Measurements from ENCODE around the gene ZSWIM3.
"Not testable (repeated sequence)": the region's sequence is repeated elsewhere in the genome, so short reads cannot be mapped to it uniquely, and the experiment has no call there.

The ZSWIM3 gene

DNA sequence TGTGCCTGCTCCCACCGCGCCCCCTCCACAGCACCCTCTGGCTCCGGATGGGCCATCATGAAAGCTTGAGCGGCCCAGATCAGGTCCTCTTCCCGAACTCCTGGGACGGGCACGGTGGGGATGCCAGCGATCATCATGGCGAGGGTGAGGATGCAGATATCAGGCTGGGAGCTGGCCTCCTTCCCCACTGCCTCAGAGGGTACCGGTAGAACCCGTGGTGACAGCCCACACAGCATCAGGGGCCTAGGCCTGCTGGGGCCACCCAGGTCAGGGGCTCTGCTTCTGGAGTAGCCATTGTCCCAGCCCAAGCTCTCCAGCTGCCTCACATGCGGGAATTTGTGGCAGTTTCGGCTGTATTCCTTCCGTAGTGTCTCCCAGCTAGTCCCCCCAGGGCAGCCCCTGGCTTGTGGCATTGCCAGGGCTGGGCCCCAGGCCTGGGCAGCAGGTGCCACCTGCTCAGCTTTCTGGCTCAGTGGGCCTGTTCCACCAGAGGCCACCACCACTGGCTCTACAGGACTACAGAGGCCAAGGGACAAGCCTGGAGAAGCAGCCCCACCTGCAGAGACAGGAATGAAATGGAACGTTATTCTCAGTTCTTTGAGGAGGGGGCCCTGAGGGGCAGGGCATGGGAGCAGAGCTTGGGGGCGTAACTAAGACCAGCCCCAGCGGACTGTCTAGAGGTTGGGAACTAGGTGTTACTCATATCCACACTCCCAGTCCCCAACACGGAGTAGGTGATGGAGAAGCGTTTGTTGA is 29.4 kb downstream of the ZSWIM3 start:
- DNase-seq (ENCODE audit: low read depth): no peak
- H3K4me3 ChIP-seq (ENCODE audit: low read depth, low read length): no peak overlapping the region

DNA sequence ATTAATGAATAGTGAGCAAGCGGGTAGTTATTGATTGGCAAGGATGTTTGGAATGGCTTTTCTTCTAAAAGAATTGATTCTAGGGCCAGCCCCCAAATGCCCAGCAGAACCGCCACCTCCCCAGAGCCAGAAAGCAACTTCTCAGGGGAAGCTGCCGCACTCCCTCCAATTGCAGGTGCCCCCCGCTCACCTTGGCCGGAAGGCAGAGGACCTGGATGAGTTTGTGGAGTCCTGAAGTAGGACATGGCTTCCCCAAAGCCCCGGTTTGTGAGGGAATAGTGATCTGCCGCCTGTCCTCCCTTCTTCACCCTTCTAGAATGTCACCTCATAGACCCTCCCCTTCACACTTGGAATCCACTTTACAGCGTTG is 29.9 kb downstream of the ZSWIM3 start, which contains the start of gene SPATA25:
TSS of gene SPATA25 (minus strand) at position 277 of the 370 bp plus-strand sequence. CDS start at position 245, 32 bp downstream.
- no peak within 1 kb of the TSS for H3K4me3 ChIP-seq (ENCODE audit: low read depth, low read length)
- no peak for DNase-seq (ENCODE audit: low read depth)

DNA sequence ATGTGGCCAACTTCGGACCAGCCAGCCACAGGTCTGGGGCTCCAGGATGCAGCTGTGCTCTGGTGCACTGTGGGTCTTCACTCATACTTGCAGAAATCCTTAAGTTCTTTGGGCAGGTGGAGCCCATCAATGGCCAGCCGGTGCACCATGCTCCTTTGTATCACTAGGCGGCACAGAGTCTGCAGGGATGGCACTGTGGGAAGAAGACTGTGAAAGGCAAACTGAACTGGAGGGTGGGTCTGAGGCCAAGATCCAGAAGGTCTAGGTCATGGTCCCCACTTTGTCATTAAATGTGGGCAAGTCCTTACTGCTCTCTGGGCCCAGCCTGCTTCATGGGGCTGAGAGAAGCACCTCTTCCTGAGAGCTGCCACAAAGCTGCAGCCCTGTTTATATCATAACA is 31.3 kb downstream of the ZSWIM3 start:
- H3K4me3 ChIP-seq (ENCODE audit: low read depth, low read length): no peak overlapping the region
- DNase-seq (ENCODE audit: low read depth): no peak

GRCh38 chr20:45890077-45890984 is 32.9 kb downstream of the ZSWIM3 start:
- peak overlapping the region; percentile 75 for H3K4me3 ChIP-seq (ENCODE audit: low read depth, low read length)
- peak; percentile 39 for DNase-seq (ENCODE audit: low read depth)

GRCh38 chr20:45890985-45891983 is 33.9 kb downstream of the ZSWIM3 start, which contains the start of the genes CTSA and NEURL2:
TSS of gene CTSA (plus strand) at chr20:45891335. CDS start at chr20:45891569, 234 bp downstream.
TSS of gene NEURL2 (minus strand) at chr20:45891208. CDS start at chr20:45890991, 217 bp downstream.
- peak within 1 kb of the TSS; percentile 75 for H3K4me3 ChIP-seq (ENCODE audit: low read depth, low read length)
- peak; percentile 83 for DNase-seq (ENCODE audit: low read depth)

- DNase-seq (ENCODE audit: low read depth): no peak
- H3K4me3 ChIP-seq (ENCODE audit: low read depth, low read length): peak overlapping the region; percentile 75
These were observed 34.8 kb downstream of the ZSWIM3 start for GRCh38 chr20:45892049-45892825.

GRCh38 chr20:45892828-45893500 is 35.5 kb downstream of the ZSWIM3 start:
- no peak overlapping the region for H3K4me3 ChIP-seq (ENCODE audit: low read depth, low read length)
- no peak for DNase-seq (ENCODE audit: low read depth)

- DNase-seq (ENCODE audit: low read depth): no peak
- H3K4me3 ChIP-seq (ENCODE audit: low read depth, low read length): no peak overlapping the region
These were observed 36.4 kb downstream of the ZSWIM3 start for GRCh38 chr20:45893831-45894230.

- DNase-seq (ENCODE audit: low read depth): no peak
- no peak overlapping the region for H3K4me3 ChIP-seq (ENCODE audit: low read depth, low read length)
These were observed 37.4 kb downstream of the ZSWIM3 start for GRCh38 chr20:45894797-45895196.

DNA sequence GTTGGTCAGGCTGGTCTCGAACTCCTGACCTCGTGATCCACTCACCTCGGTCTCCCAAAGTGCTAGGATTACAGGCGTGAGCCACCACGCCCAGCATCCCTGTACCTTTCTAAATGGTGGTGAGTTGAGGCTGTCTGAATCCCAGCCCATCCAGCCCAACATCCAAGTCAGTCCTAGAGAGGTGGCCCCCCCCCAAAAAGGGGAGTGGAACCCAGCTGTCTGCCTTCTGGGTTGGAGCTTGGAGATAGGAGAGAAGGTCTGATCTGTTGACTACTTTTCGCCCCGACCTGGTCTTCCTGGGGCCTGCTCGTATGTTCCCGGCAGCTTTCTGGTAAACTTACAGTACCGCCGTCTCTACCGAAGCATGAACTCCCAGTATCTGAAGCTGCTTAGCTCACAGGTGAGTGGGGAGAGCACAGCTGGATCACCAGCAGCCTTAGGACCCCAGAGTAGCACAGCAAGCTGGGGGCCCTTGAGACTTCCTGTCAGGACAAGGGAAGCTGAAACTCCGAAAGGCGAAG is 39.3 kb downstream of the ZSWIM3 start:
- no peak overlapping the region for H3K4me3 ChIP-seq (ENCODE audit: low read depth, low read length)
- no peak for DNase-seq (ENCODE audit: low read depth)

DNA sequence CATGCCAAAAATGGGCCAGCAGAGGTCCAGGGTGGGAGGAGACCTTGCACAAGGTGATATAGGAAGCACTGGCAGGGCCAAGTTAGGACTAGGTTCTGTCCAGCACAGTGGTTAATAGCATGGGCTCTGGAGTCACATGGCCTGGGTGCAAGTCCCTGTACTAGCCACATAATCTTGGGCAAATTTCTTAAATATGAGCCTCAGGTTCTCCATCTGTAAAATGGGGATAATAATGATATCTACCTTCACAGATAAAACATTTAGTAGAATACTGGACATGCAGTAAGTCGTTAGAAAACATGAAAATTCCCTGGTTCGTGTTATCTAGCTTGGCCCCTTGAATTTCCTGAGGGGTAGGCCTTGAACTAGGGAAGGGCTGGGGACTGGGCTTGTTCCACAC is 39.9 kb downstream of the ZSWIM3 start:
- DNase-seq (ENCODE audit: low read depth): no peak

DNA sequence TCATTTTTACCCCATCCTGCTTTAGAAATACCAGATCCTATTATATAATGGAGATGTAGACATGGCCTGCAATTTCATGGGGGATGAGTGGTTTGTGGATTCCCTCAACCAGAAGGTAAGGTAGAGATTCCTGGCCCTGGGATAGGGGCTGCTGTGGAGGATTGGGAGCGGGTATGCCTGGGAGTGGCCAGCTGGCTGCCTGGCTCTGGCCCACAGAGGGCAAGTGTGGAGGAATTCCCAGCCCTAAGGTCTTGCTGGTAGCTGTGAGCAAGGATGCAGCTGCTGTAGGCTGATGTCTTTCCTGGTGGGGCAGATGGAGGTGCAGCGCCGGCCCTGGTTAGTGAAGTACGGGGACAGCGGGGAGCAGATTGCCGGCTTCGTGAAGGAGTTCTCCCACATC is 40.3 kb downstream of the ZSWIM3 start:
- DNase-seq (ENCODE audit: low read depth): no peak
- no peak overlapping the region for H3K4me3 ChIP-seq (ENCODE audit: low read depth, low read length)

More for the DNA sequence above, 39.9 kb downstream of the ZSWIM3 start:
- no peak overlapping the region for H3K4me3 ChIP-seq (ENCODE audit: low read depth, low read length)

GRCh38 chr20:45898285-45898684 is 40.9 kb downstream of the ZSWIM3 start:
- no peak overlapping the region for H3K4me3 ChIP-seq (ENCODE audit: low read depth, low read length)
- no peak for DNase-seq (ENCODE audit: low read depth)

- no peak overlapping the region for H3K4me3 ChIP-seq (ENCODE audit: low read depth, low read length)
- DNase-seq (ENCODE audit: low read depth): no peak
These were observed 41.8 kb downstream of the ZSWIM3 start for GRCh38 chr20:45899046-45899835.

- not testable (repeated sequence) for DNase-seq (ENCODE audit: low read depth); H3K4me3 ChIP-seq (ENCODE audit: low read depth, low read length)
These were observed 43.9 kb downstream of the ZSWIM3 start for GRCh38 chr20:45901332-45901731.

DNA sequence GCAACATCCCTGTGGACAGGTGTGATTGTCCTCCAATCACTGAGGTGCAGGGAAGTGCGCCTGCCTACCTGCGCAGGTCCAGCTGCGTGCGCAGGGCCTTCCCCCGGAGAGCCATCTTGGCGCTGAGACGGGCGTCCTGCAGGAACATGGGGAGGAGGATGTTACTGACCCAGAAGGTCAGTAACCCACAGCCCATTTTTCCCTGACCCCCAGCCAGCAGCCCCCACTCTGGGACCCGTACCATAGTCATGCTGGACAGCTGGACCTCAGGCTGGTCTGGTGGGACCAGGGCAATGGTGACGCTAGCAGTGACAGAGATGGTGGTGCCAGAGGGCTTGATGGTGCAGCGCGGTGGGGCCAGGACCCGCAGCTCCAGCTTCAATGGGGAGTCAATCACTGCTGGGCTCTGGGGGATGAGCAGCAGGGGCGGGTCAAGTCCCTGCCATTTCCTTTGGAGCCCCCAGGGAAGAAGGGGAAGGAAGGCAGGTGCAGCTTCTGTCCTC is 44.8 kb downstream of the ZSWIM3 start:
- H3K4me3 ChIP-seq (ENCODE audit: low read depth, low read length): no peak overlapping the region
- no peak for DNase-seq (ENCODE audit: low read depth)

All from skeletal muscle cell (primary cell).